ENCODE data around the gene AP2A2. TPM values are rescaled to one million over a fixed set of nuclear protein-coding genes. Genes with fewer than 3 reads are reported as not detected.

Gene AP2A2
- total RNA-seq, 1 donor from 2014 or later, result 53.8 TPM

- no peak overlapping the region for H3K4me3 Mint-ChIP-seq
- H3K4me1 Mint-ChIP-seq, result peaks cover 2% of the 10 kb centered on the region
- H3K27ac Mint-ChIP-seq, result no peak overlapping the region
- no peaks in the 10 kb centered on the region for H3K36me3 Mint-ChIP-seq (ENCODE audit: low read depth)
- peaks cover 2% of the 10 kb centered on the region for H3K27me3 Mint-ChIP-seq
- H3K9me3 Mint-ChIP-seq, result no peaks in the 10 kb centered on the region
- DNase-seq, result no peak
- intact Hi-C loops (cut with micrococcal nuclease), result no loop called here
Measured at GRCh38 chr11:1052133-1053011, 126.7 kb downstream of the AP2A2 start.

GRCh38 chr11:1053121-1053901, 127.6 kb downstream of the AP2A2 start:
- DNase-seq, result no peak
- no peak overlapping the region for H3K27ac Mint-ChIP-seq
- no peaks in the 10 kb centered on the region for H3K9me3 Mint-ChIP-seq
- peaks cover 2% of the 10 kb centered on the region for H3K4me1 Mint-ChIP-seq
- H3K36me3 Mint-ChIP-seq (ENCODE audit: low read depth), result no peaks in the 10 kb centered on the region
- peaks cover 2% of the 10 kb centered on the region for H3K27me3 Mint-ChIP-seq
- intact Hi-C loops (cut with micrococcal nuclease), result no loop called here
- H3K4me3 Mint-ChIP-seq, result no peak overlapping the region

GRCh38 chr11:1054143-1055108, 128.8 kb downstream of the AP2A2 start:
- Mint-ChIP-seq H3K36me3 (ENCODE audit: low read depth) (no peaks in the 10 kb centered on the region), H3K9me3 (no peaks in the 10 kb centered on the region), H3K27me3 (no peaks in the 10 kb centered on the region), H3K4me3 (no peak overlapping the region), H3K4me1 (peaks cover 2% of the 10 kb centered on the region), H3K27ac (no peak overlapping the region)
- intact Hi-C loops (cut with micrococcal nuclease), result no loop called here
- DNase-seq, result no peak

GRCh38 chr11:1055109-1055703, 129.5 kb downstream of the AP2A2 start:
- Mint-ChIP-seq H3K4me1 (peaks cover 2% of the 10 kb centered on the region), H3K27me3 (no peaks in the 10 kb centered on the region), H3K27ac (no peak overlapping the region), H3K36me3 (ENCODE audit: low read depth) (no peaks in the 10 kb centered on the region), H3K4me3 (no peak overlapping the region), H3K9me3 (no peaks in the 10 kb centered on the region)
- intact Hi-C loops (cut with micrococcal nuclease), result no loop called here
- DNase-seq, result no peak

- H3K9me3 Mint-ChIP-seq, result no peaks in the 10 kb centered on the region
- no peaks in the 10 kb centered on the region for H3K4me1 Mint-ChIP-seq
- intact Hi-C loops (cut with micrococcal nuclease), result no loop called here
- H3K27ac Mint-ChIP-seq, result no peak overlapping the region
- H3K27me3 Mint-ChIP-seq, result no peaks in the 10 kb centered on the region
- H3K4me3 Mint-ChIP-seq, result no peak overlapping the region
- DNase-seq, result no peak
- H3K36me3 Mint-ChIP-seq (ENCODE audit: low read depth), result no peaks in the 10 kb centered on the region
Measured at GRCh38 chr11:1055990-1056771, 130.5 kb downstream of the AP2A2 start.

- Mint-ChIP-seq H3K27ac (no peak overlapping the region), H3K4me1 (no peaks in the 10 kb centered on the region), H3K9me3 (peaks cover 9% of the 10 kb centered on the region), H3K4me3 (no peak overlapping the region), H3K36me3 (ENCODE audit: low read depth) (no peaks in the 10 kb centered on the region), H3K27me3 (peaks cover 3% of the 10 kb centered on the region)
- no peak for DNase-seq
- intact Hi-C loops (cut with micrococcal nuclease), result no loop called here
Measured at GRCh38 chr11:1057806-1058205, 132.1 kb downstream of the AP2A2 start.

GRCh38 chr11:1059759-1060158, 134.1 kb downstream of the AP2A2 start:
- intact Hi-C loops (cut with micrococcal nuclease), result no loop called here
- H3K27me3 Mint-ChIP-seq, result peaks cover 9% of the 10 kb centered on the region
- no peaks in the 10 kb centered on the region for H3K4me1 Mint-ChIP-seq
- H3K27ac Mint-ChIP-seq, result no peak overlapping the region
- H3K9me3 Mint-ChIP-seq, result peaks cover 9% of the 10 kb centered on the region
- no peaks in the 10 kb centered on the region for H3K36me3 Mint-ChIP-seq (ENCODE audit: low read depth)
- H3K4me3 Mint-ChIP-seq, result no peak overlapping the region
- no peak for DNase-seq

GRCh38 chr11:1060410-1060809, 134.7 kb downstream of the AP2A2 start:
- Mint-ChIP-seq H3K27ac (no peak overlapping the region), H3K9me3 (peaks cover 9% of the 10 kb centered on the region), H3K4me3 (no peak overlapping the region), H3K4me1 (no peaks in the 10 kb centered on the region), H3K36me3 (ENCODE audit: low read depth) (no peaks in the 10 kb centered on the region), H3K27me3 (peaks cover 9% of the 10 kb centered on the region)
- intact Hi-C loops (cut with micrococcal nuclease), result no loop called here
- no peak for DNase-seq

- Mint-ChIP-seq H3K27me3 (peaks cover 13% of the 10 kb centered on the region), H3K36me3 (ENCODE audit: low read depth) (no peaks in the 10 kb centered on the region), H3K4me1 (no peaks in the 10 kb centered on the region), H3K27ac (no peak overlapping the region), H3K9me3 (peaks cover 9% of the 10 kb centered on the region), H3K4me3 (no peak overlapping the region)
- no peak for DNase-seq
- intact Hi-C loops (cut with micrococcal nuclease), result no loop called here
Measured at GRCh38 chr11:1060852-1061616, 135.4 kb downstream of the AP2A2 start.

Other genes with a start within 250 kb of the AP2A2 start
- 66.3 and 73.9 TPM in 2 replicates for gene DEAF1, start 230.6 kb upstream of the AP2A2 start, total RNA-seq
- gene TMEM80, start 230.1 kb upstream of the AP2A2 start, total RNA-seq, result 12.3 and 12.5 TPM in 2 replicates
- gene EPS8L2, start 219.6 kb upstream of the AP2A2 start, total RNA-seq, result 15.3 and 19.8 TPM in 2 replicates
- 265 and 279 TPM in 2 replicates for gene TALDO1, start 178.4 kb upstream of the AP2A2 start, total RNA-seq
- gene GATD1, start 148.4 kb upstream of the AP2A2 start, total RNA-seq, result 81.7 and 82.2 TPM in 2 replicates
- gene CEND1, start 135.8 kb upstream of the AP2A2 start, total RNA-seq, result 3.8 and 4.2 TPM in 2 replicates
- gene SLC25A22, start 127.6 kb upstream of the AP2A2 start, total RNA-seq, result 84.9 and 90.3 TPM in 2 replicates
- 28.9 and 29.6 TPM in 2 replicates for gene PIDD1, start 120.6 kb upstream of the AP2A2 start, total RNA-seq
- gene RPLP2, start 115.9 kb upstream of the AP2A2 start, total RNA-seq, result 2,367 and 2,377 TPM in 2 replicates
- 55.0 and 56.4 TPM in 2 replicates for gene PNPLA2, start 107.0 kb upstream of the AP2A2 start, total RNA-seq
- 1.5 and 3.0 TPM in 2 replicates for gene CRACR2B, start 98.0 kb upstream of the AP2A2 start, total RNA-seq
- 81.0 and 87.3 TPM in 2 replicates for gene CD151, start 92.9 kb upstream of the AP2A2 start, total RNA-seq
- 113 and 117 TPM in 2 replicates for gene POLR2L, start 83.3 kb upstream of the AP2A2 start, total RNA-seq
- gene TSPAN4, start 83.0 kb upstream of the AP2A2 start, total RNA-seq, result 14.8 and 15.1 TPM in 2 replicates
- 99.7 and 109 TPM in 2 replicates for gene CHID1, start 15.1 kb upstream of the AP2A2 start, total RNA-seq
- gene MUC6, start 110.8 kb downstream of the AP2A2 start, total RNA-seq, result not detected in 2 replicates
- gene MUC2, start 149.0 kb downstream of the AP2A2 start, total RNA-seq, result not detected in 2 replicates
- not detected in 2 replicates for gene MUC5AC, start 232.1 kb downstream of the AP2A2 start, total RNA-seq

Data from activated CD4-positive, alpha-beta T cell treated with anti-CD3 and anti-CD28 coated beads, Interleukin-2, amount 10 ng/mL, durations not matched to agents 24 days and 14 days (primary cell).